ENCODE data around the gene SELP. TPM values are rescaled to one million over a fixed set of nuclear protein-coding genes. Genes with fewer than 3 reads are reported as not detected.

SELP gene
- polyA plus RNA-seq, 3 donors, result 0.84 to 1.4 (median 0.85) TPM

- Mint-ChIP-seq H3K4me3 (no peak overlapping the region), H3K27me3 (ENCODE audit: low read depth in 3 of 3) (peaks cover 0 to 2% (median 0%) of the 10 kb centered on the region in 3 donors), H3K9me3 (peaks cover 0 to 8% (median 3%) of the 10 kb centered on the region in 7 donors), H3K27ac (peak overlapping the region in 4 of 7 donors; percentile 23 to 90 (median 34)), H3K36me3 (peaks cover 0 to 2% of the 10 kb centered on the region in 2 donors), H3K4me1 (peaks cover 10% of the 10 kb centered on the region)
- H4K20me1 ChIP-seq (ENCODE audit: insufficient read depth, low read length), result no peaks in the 10 kb centered on the region
- H3K9me3 ChIP-seq (replicated peaks in 1 of 2; ENCODE audit: control insufficient read depth in 1 of 2, insufficient read depth in 1 of 2, low read length in 2 of 2), result no peaks in the 10 kb centered on the region
- no peaks in the 10 kb centered on the region for H3K36me3 ChIP-seq (replicated peaks in 1 of 2; ENCODE audit: control insufficient read depth in 1 of 2, insufficient read depth in 2 of 2, low read length in 2 of 2)
- H2AFZ ChIP-seq (ENCODE audit: insufficient read depth, low read depth, low read length, poor library complexity, severe bottlenecking), result peak overlapping the region; percentile 43
- 17% methylated on average over 1 of the region's 1 CpG for WGBS (ENCODE audit: insufficient coverage)
- no peaks in the 10 kb centered on the region for H3K79me2 ChIP-seq (ENCODE audit: insufficient read depth, low read length)
- intact Hi-C loops (cut with micrococcal nuclease), result no loop called here
- no peak for TF ChIP-seq CTCF (IDR thresholded peaks at IDR 0.05)
- H3K4me1 ChIP-seq (ENCODE audit: control insufficient read depth in 1 of 2, insufficient read depth in 2 of 2, low read length in 2 of 2), result peaks cover 4 to 8% of the 10 kb centered on the region in 2 donors
- peak in 2 of 3 donors; percentile 14 to 31 for DNase-seq
- no peak overlapping the region for H3K4me2 ChIP-seq (replicated peaks; ENCODE audit: extremely low read depth, low read length, poor library complexity, severe bottlenecking)
- no peak overlapping the region for H3K9ac ChIP-seq (ENCODE audit: insufficient read depth, low read length, poor library complexity, severe bottlenecking)
- no peak overlapping the region for H3K27ac ChIP-seq (ENCODE audit: low read depth in 1 of 2, low read length in 2 of 2)
- H3K27me3 ChIP-seq (ENCODE audit: control insufficient read depth in 2 of 2, insufficient read depth in 2 of 2, low read length in 2 of 2), result no peaks in the 10 kb centered on the region
- H3K4me3 ChIP-seq (replicated peaks in 1 of 3; ENCODE audit: low read depth in 2 of 3, low read length in 3 of 3), result no peak overlapping the region
Observed at GRCh38 chr1:169648709-169649108, 18.8 kb upstream of the SELP start.

DNA sequence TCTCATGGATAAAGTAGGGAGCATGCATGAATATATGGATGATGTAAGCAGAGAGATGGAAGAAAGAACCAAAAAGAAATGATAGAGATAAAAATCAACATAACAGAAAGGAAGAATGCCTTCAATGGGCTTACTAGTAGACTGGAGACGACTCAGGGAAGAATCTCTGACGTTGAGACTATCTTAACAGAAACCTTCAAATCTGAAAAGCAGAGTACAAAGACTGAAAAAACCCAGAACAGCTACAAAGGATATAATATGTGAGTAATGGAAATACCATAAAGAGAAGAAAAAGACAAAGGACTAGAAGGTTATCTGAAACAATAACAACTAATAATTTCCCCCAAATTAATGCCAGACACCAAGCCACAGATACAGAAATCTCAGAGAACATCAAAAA, 18.3 kb upstream of the SELP start:
- Histone ChIP-seq H3K9ac (ENCODE audit: insufficient read depth, low read length, poor library complexity, severe bottlenecking) (no peak overlapping the region), H3K4me1 (ENCODE audit: control insufficient read depth in 1 of 2, insufficient read depth in 2 of 2, low read length in 2 of 2) (peaks cover 4 to 8% of the 10 kb centered on the region in 2 donors), H3K9me3 (replicated peaks in 1 of 2; ENCODE audit: control insufficient read depth in 1 of 2, insufficient read depth in 1 of 2, low read length in 2 of 2) (no peaks in the 10 kb centered on the region), H2AFZ (ENCODE audit: insufficient read depth, low read depth, low read length, poor library complexity, severe bottlenecking) (no peak overlapping the region), H3K27me3 (ENCODE audit: control insufficient read depth in 2 of 2, insufficient read depth in 2 of 2, low read length in 2 of 2) (no peaks in the 10 kb centered on the region), H3K79me2 (ENCODE audit: insufficient read depth, low read length) (no peaks in the 10 kb centered on the region), H3K4me2 (replicated peaks; ENCODE audit: extremely low read depth, low read length, poor library complexity, severe bottlenecking) (no peak overlapping the region), H3K36me3 (replicated peaks in 1 of 2; ENCODE audit: control insufficient read depth in 1 of 2, insufficient read depth in 2 of 2, low read length in 2 of 2) (no peaks in the 10 kb centered on the region), H3K4me3 (replicated peaks in 1 of 3; ENCODE audit: low read depth in 2 of 3, low read length in 3 of 3) (no peak overlapping the region), H4K20me1 (ENCODE audit: insufficient read depth, low read length) (no peaks in the 10 kb centered on the region), H3K27ac (ENCODE audit: low read depth in 1 of 2, low read length in 2 of 2) (no peak overlapping the region)
- no peak for TF ChIP-seq CTCF (IDR thresholded peaks at IDR 0.05)
- Mint-ChIP-seq H3K4me1 (peaks cover 10% of the 10 kb centered on the region), H3K27ac (no peak overlapping the region), H3K9me3 (peaks cover 0 to 8% (median 3%) of the 10 kb centered on the region in 7 donors), H3K4me3 (no peak overlapping the region), H3K36me3 (peaks cover 0 to 2% of the 10 kb centered on the region in 2 donors), H3K27me3 (ENCODE audit: low read depth in 3 of 3) (peaks cover 0 to 2% (median 0%) of the 10 kb centered on the region in 3 donors)
- DNase-seq, result no peak
- intact Hi-C loops (cut with micrococcal nuclease), result no loop called here
- WGBS (ENCODE audit: insufficient coverage), result no CpG with 5 or more reads among the region's 2 CpGs

Data from CD14-positive monocyte (primary cell).